Thymus (tissue), 11 donors: ENCODE data around the gene ANKRD13A. TPM values are rescaled to one million over a fixed set of nuclear protein-coding genes. Genes with fewer than 3 reads are reported as not detected.
"Not testable (repeated sequence)": the region's sequence is repeated elsewhere in the genome, so short reads cannot be mapped to it uniquely, and the experiment has no call there.

ENCODE experiments used
- DNase-seq, 9 donors: peaks; one replicate each; pipeline ENCODE4 v3.0.0-alpha.2; 2013; ENCODE audit warnings: low spot score in 9 of 9, low read depth in 6 of 9, missing footprints in 1 of 9
- H3K27ac ChIP-seq, 2 donors: one replicate each; pipeline ENCODE4 v1.5.1; 2013; ENCODE audit warnings: control low read depth in 1 of 2, low read depth in 1 of 2, low read length in 1 of 2, mild to moderate bottlenecking in 1 of 2, moderate library complexity in 1 of 2
- H3K27me3 ChIP-seq, 2 donors: one replicate each; pipeline ENCODE4 v1.5.1; 2013; ENCODE audit warnings: low read length in 1 of 2; ENCODE audit not compliant: control insufficient read depth in 2 of 2, insufficient read depth in 1 of 2
- H3K36me3 ChIP-seq, 2 donors: one replicate each; pipeline ENCODE4 v1.5.1; 2013; ENCODE audit warnings: low read length in 1 of 2, mild to moderate bottlenecking in 1 of 2, moderate library complexity in 1 of 2; ENCODE audit not compliant: control insufficient read depth in 2 of 2, insufficient read depth in 2 of 2
- H3K4me1 ChIP-seq, 2 donors: one replicate each; pipeline ENCODE4 v1.5.1; 2013; ENCODE audit warnings: low read length in 2 of 2; ENCODE audit not compliant: control insufficient read depth in 2 of 2, insufficient read depth in 2 of 2
- H3K4me3 ChIP-seq, 2 donors: one replicate each; pipeline ENCODE4 v1.5.1; 2013; ENCODE audit warnings: low read length in 2 of 2, control low read depth in 1 of 2, mild to moderate bottlenecking in 1 of 2
- H3K9me3 ChIP-seq, 2 donors: one replicate each; pipeline ENCODE4 v1.5.1; 2013; ENCODE audit warnings: low read length in 1 of 2, mild to moderate bottlenecking in 1 of 2; ENCODE audit not compliant: control insufficient read depth in 2 of 2, insufficient read depth in 1 of 2
- WGBS: extraction: QIAGEN DNeasy Blood & Tissue Kit; methylation state at CpG from one replicate; pipeline ENCODE4 v1.1.7; 2013; 5-methylcytosine and 5-hydroxymethylcytosine counted together
- polyA plus RNA-seq: library from polyadenylated mRNA; stranded (reverse); fragments of 200-250 nt; gene quantifications from one replicate; pipeline ENCODE4 v1.2.3, GENCODE V29; 2013
- total RNA-seq: library from RNA; stranded (reverse); fragments of 120-200 nt; gene quantifications from one replicate; pipeline ENCODE4 v1.2.4, GENCODE V29; 2013
- donor health status: healthy.

The ANKRD13A gene
- total and polyA plus RNA-seq, 2 donors: 30.8 to 47.2 TPM

GRCh38 chr12:110046451-110047187 lies 47.4 kb downstream of the ANKRD13A start:
- Histone ChIP-seq H3K4me1 (peaks cover 8 to 13% of the 10 kb centered on the region in 2 donors), H3K9me3 (no peaks in the 10 kb centered on the region), H3K27ac (no peak overlapping the region), H3K27me3 (no peaks in the 10 kb centered on the region), H3K4me3 (no peak overlapping the region), H3K36me3 (peaks cover 4 to 8% of the 10 kb centered on the region in 2 donors)
- 98% methylated on average over 8 of the region's 8 CpGs for WGBS
- no peak for DNase-seq

GRCh38 chr12:110047297-110047940 lies 48.2 kb downstream of the ANKRD13A start:
- H3K9me3 ChIP-seq: no peaks in the 10 kb centered on the region
- no peaks in the 10 kb centered on the region for H3K27me3 ChIP-seq
- H3K27ac ChIP-seq: no peak overlapping the region
- H3K4me3 ChIP-seq: peak overlapping the region; percentile 70 to 89
- WGBS: 85% methylated on average over 14 of the region's 14 CpGs
- DNase-seq: no peak
- H3K4me1 ChIP-seq: peaks cover 8 to 13% of the 10 kb centered on the region in 2 donors
- peaks cover 0 to under 1% of the 10 kb centered on the region in 2 donors for H3K36me3 ChIP-seq

- Histone ChIP-seq H3K36me3 (no peaks in the 10 kb centered on the region), H3K9me3 (no peaks in the 10 kb centered on the region), H3K4me1 (peaks cover 8 to 13% of the 10 kb centered on the region in 2 donors), H3K4me3 (peak within 1 kb of the TSS; percentile 70 to 89), H3K27ac (peak within 1 kb of the TSS; percentile 56 to 76), H3K27me3 (no peaks in the 10 kb centered on the region)
- DNase-seq: peak; percentile 81 to 95 (median 90)
- WGBS: 2% methylated on average over 47 of the region's 47 CpGs
These were observed 49.2 kb downstream of the ANKRD13A start, which contains the start of gene C12orf76 for GRCh38 chr12:110048242-110049027. Gene C12orf76 (minus strand): TSS chr12:110048522. CDS start chr12:110048495, 27 bp downstream.

- Histone ChIP-seq H3K4me3 (peak overlapping the region; percentile 70 to 89), H3K4me1 (peaks cover 8 to 13% of the 10 kb centered on the region in 2 donors), H3K27ac (peak overlapping the region; percentile 53 to 56)
- H3K9me3 ChIP-seq, DNase-seq, H3K36me3 ChIP-seq, H3K27me3 ChIP-seq: not testable (repeated sequence)
- 91% methylated on average over 11 of the region's 11 CpGs for WGBS
These were observed 49.8 kb downstream of the ANKRD13A start for GRCh38 chr12:110049034-110049433.

GRCh38 chr12:110049666-110050065 lies 50.4 kb downstream of the ANKRD13A start:
- H3K9me3 ChIP-seq, H3K4me3 ChIP-seq, H3K36me3 ChIP-seq, H3K27ac ChIP-seq, DNase-seq, H3K27me3 ChIP-seq: not testable (repeated sequence)
- WGBS: 96% methylated on average over 9 of the region's 9 CpGs
- H3K4me1 ChIP-seq: peaks cover 8 to 13% of the 10 kb centered on the region in 2 donors

- no peak overlapping the region for H3K27ac ChIP-seq
- no peak for DNase-seq
- WGBS: 96% methylated on average over 6 of the region's 6 CpGs
- H3K27me3 ChIP-seq: no peaks in the 10 kb centered on the region
- H3K36me3 ChIP-seq: no peaks in the 10 kb centered on the region
- peaks cover 8 to 13% of the 10 kb centered on the region in 2 donors for H3K4me1 ChIP-seq
- no peak overlapping the region for H3K4me3 ChIP-seq
- H3K9me3 ChIP-seq: no peaks in the 10 kb centered on the region
These were observed 51.7 kb downstream of the ANKRD13A start for GRCh38 chr12:110050927-110051326.

- not testable (repeated sequence) for H3K4me3 ChIP-seq, H3K27ac ChIP-seq, H3K4me1 ChIP-seq, DNase-seq, H3K36me3 ChIP-seq, H3K27me3 ChIP-seq, H3K9me3 ChIP-seq
- 81% methylated on average over 11 of the region's 11 CpGs for WGBS
These were observed 56.4 kb downstream of the ANKRD13A start for GRCh38 chr12:110055375-110056352.

- WGBS: 95% methylated on average over 3 of the region's 3 CpGs
- H3K4me1 ChIP-seq, H3K27ac ChIP-seq, H3K36me3 ChIP-seq, H3K27me3 ChIP-seq, H3K4me3 ChIP-seq, H3K9me3 ChIP-seq, DNase-seq: not testable (repeated sequence)
These were observed 57.4 kb downstream of the ANKRD13A start for GRCh38 chr12:110056643-110057042.
